Measurements from ENCODE around the gene SCAND1.

Gene SCAND1

GRCh38 chr20:35904982-35905663 lies 49.2 kb downstream of the SCAND1 start:
- no peak overlapping the region for H3K9ac ChIP-seq (ENCODE audit: insufficient read length, low read depth)
- H3K4me1 ChIP-seq (ENCODE audit: insufficient read depth, insufficient read length): no peaks in the 10 kb centered on the region
- H3K27me3 ChIP-seq (ENCODE audit: insufficient read depth, insufficient read length): no peaks in the 10 kb centered on the region
- H3K9me3 ChIP-seq (ENCODE audit: insufficient read depth, low read length): peaks cover 7% of the 10 kb centered on the region; the same call in 1 of the 2 replicates
- H3K36me3 ChIP-seq (ENCODE audit: insufficient read depth, insufficient read length, low read length): peaks cover 23% of the 10 kb centered on the region
- no peak for DNase-seq (ENCODE audit: low read depth, low spot score)
- no peak for TF ChIP-seq ZNF274 (IDR thresholded peaks at IDR 0.05; ENCODE audit: low read depth, low read length)
- TF ChIP-seq SUZ12 (IDR thresholded peaks at IDR 0.05; ENCODE audit: extremely low read depth, insufficient read depth, insufficient read length): no peak
- no peak for TF ChIP-seq YY1 (IDR thresholded peaks at IDR 0.05; ENCODE audit: insufficient read depth, insufficient read length)
- no peak overlapping the region for H3K4me3 ChIP-seq (ENCODE audit: insufficient read length, low read depth)

GRCh38 chr20:35903843-35904242 lies 50.5 kb downstream of the SCAND1 start:
- DNase-seq (ENCODE audit: low read depth, low spot score): no peak

More at GRCh38 chr20:35903843-35904242, 50.5 kb downstream of the SCAND1 start:
- Histone ChIP-seq H3K27me3 (ENCODE audit: insufficient read depth, insufficient read length) (no peaks in the 10 kb centered on the region), H3K36me3 (ENCODE audit: insufficient read depth, insufficient read length, low read length) (peaks cover 31% of the 10 kb centered on the region), H3K9ac (ENCODE audit: insufficient read length, low read depth) (no peak overlapping the region), H3K4me3 (ENCODE audit: insufficient read length, low read depth) (no peak overlapping the region), H3K9me3 (ENCODE audit: insufficient read depth, low read length) (peaks cover 7% of the 10 kb centered on the region; the same call in 1 of the 2 replicates), H3K4me1 (ENCODE audit: insufficient read depth, insufficient read length) (no peaks in the 10 kb centered on the region)
- TF ChIP-seq ZNF274 (IDR thresholded peaks at IDR 0.05; ENCODE audit: low read depth, low read length): no peak
- no peak for TF ChIP-seq YY1 (IDR thresholded peaks at IDR 0.05; ENCODE audit: insufficient read depth, insufficient read length)
- no peak for TF ChIP-seq SUZ12 (IDR thresholded peaks at IDR 0.05; ENCODE audit: extremely low read depth, insufficient read depth, insufficient read length)
